HepG2 (cell line): ENCODE results near the gene SPATA46. TPM values are rescaled to one million over a fixed set of nuclear protein-coding genes. Genes with fewer than 3 reads are reported as not detected.

Source experiments
- ATAC-seq: fragments of 200-7000 bp; cut with Tn5 transposase; 3 replicates; pipeline ENCODE4 v1.9.1; 2020; ENCODE audit warnings: mild to moderate bottlenecking, moderate library complexity
- BruUV-seq: library from RNA; stranded (reverse); fragments of 400-500 nt; replicated peaks from 2 replicates; lab custom pipeline; 2021; lab: Mats Ljungman, UMichigan
- CTCF ChIA-PET: fragments of 300-600 bp; formaldehyde crosslinking; extraction: SDS; loops from one replicate; lab custom pipeline; 2021; ENCODE audit warnings: low total read pairs, inconsistent platforms, low intra/inter-chr PET ratio; lab: Yijun Ruan, JAX
- POLR2A ChIA-PET: fragments of 350-600 bp; sonication (Branson Sonifier 250); formaldehyde crosslinking; loops from one replicate; lab custom pipeline; 2020; ENCODE audit warnings: antibody characterized with exemption, inconsistent platforms; lab: Yijun Ruan, JAX
- DNase-seq: peaks from one replicate; pipeline ENCODE4 v3.0.0-alpha.2; 2015; ENCODE audit warnings: low spot score
- FAIRE-seq: peaks from 3 replicates; lab custom pipeline; 2011; peaks lifted over from hg19 to GRCh38; lab: Jason Lieb, UNC
- H2AFZ ChIP-seq: one replicate; pipeline ENCODE4 v1.6.1; 2011; ENCODE audit warnings: low read length, inconsistent platforms
- H3K27ac ChIP-seq: fragments of 300-600 bp; 3 replicates; pipeline ENCODE4 v1.8.0; 2011; ENCODE audit warnings: mixed run types, mild to moderate bottlenecking, mixed read lengths, low read length, inconsistent platforms; ENCODE audit not compliant: insufficient read depth; ENCODE audit errors: extremely low read length
- H3K27me3 ChIP-seq, 2 experiments: fragments of 200-600 bp in 1 of 2; 2 replicates in 1 of 2; 3 replicates in 1 of 2; pipeline versions ENCODE4 v1.6.0 to v1.8.0; 2011; ENCODE audit warnings: low read length in 2 of 2, mild to moderate bottlenecking in 2 of 2, moderate library complexity in 2 of 2, inconsistent platforms in 1 of 2; ENCODE audit not compliant: insufficient read depth in 2 of 2, control insufficient read depth in 1 of 2
- H3K36me3 ChIP-seq, 2 experiments: fragments of 200-600 bp in 1 of 2; replicated peaks in 1 of 2; 2 replicates in 1 of 2; 3 replicates in 1 of 2; pipeline versions ENCODE4 v1.5.1 to v1.8.0; 2011; ENCODE audit warnings: low read length in 2 of 2, inconsistent platforms in 1 of 2; ENCODE audit not compliant: insufficient read depth in 2 of 2, control insufficient read depth in 1 of 2
- H3K4me1 ChIP-seq: 2 replicates; pipeline ENCODE4 v1.5.1; 2012; ENCODE audit warnings: low read length, inconsistent platforms; ENCODE audit not compliant: insufficient read depth
- H3K4me2 ChIP-seq: 2 replicates; pipeline ENCODE4 v1.6.0; 2011; ENCODE audit warnings: low read depth, low read length, inconsistent platforms
- H3K4me3 ChIP-seq, 3 experiments: fragments of 200-600 bp in 1 of 3; sonication (generic), shearing (Covaris generic) in 1 of 3; replicated peaks in 1 of 3; 2 replicates each; pipeline ENCODE4 v1.5.1; 2011 to 2016; ENCODE audit warnings: low read length in 3 of 3, inconsistent platforms in 2 of 3, low read depth in 2 of 3, mild to moderate bottlenecking in 2 of 3, control low read depth in 1 of 3, mixed read lengths in 1 of 3; ENCODE audit not compliant: insufficient read depth in 1 of 3
- H3K79me2 ChIP-seq: one replicate; pipeline ENCODE4 v1.6.1; 2011; ENCODE audit warnings: low read length, inconsistent platforms; ENCODE audit not compliant: insufficient read depth
- H3K9ac ChIP-seq: 2 replicates; pipeline ENCODE4 v1.6.0; 2011; ENCODE audit warnings: mild to moderate bottlenecking, low read depth, low read length, inconsistent platforms; ENCODE audit not compliant: insufficient read depth
- H3K9me3 ChIP-seq: 2 replicates; pipeline ENCODE4 v1.5.1; 2012; ENCODE audit warnings: mild to moderate bottlenecking, low read length
- H4K20me1 ChIP-seq: 2 replicates; pipeline ENCODE4 v1.6.0; 2011; ENCODE audit warnings: inconsistent platforms, mild to moderate bottlenecking, low read length, moderate library complexity; ENCODE audit not compliant: insufficient read depth
- CEBPB ChIP-seq: IDR thresholded peaks from 2 replicates; pipeline ENCODE4 v1.6.1; 2011; ENCODE audit warnings: low read depth, low read length, improper control_type of control experiment, borderline replicate concordance
- CEBPG ChIP-seq: IDR thresholded peaks from 2 replicates; pipeline ENCODE4 v1.6.1; 2016
- RBM22 ChIP-seq: fragments of 200-400 bp; formaldehyde crosslinking; optimal IDR thresholded peaks from 2 replicates; pipeline ENCODE3; 2017; ENCODE audit warnings: mild to moderate bottlenecking, low read length, moderate library complexity
- SP4 ChIP-seq: sonication (generic); formaldehyde crosslinking; IDR thresholded peaks from 2 replicates; pipeline ENCODE4 v1.8.1; 2023; ENCODE audit warnings: mild to moderate bottlenecking, missing genetic modification reagents
- WGBS: methylation state at CpG from one replicate; pipeline ENCODE4 v1.1.6; 2017; ENCODE audit warnings: low lambda C conversion rate; 5-methylcytosine and 5-hydroxymethylcytosine counted together
- in situ Hi-C: cut with HindIII; loops from 2 replicates; pipeline ENCODE4 v1.10.0; 2017; ENCODE audit warnings: low pct_unique_long_range_greater_than_20kb; ENCODE audit not compliant: extremely low pct_ligation_motif_present
- intact Hi-C: fragments of 100-400 bp; cut with micrococcal nuclease; formaldehyde crosslinking; loops from one replicate; pipeline ENCODE4 v1.10.0; 2022; ENCODE audit not compliant: unreplicated experiment
- polyA plus RNA-seq, 8 experiments: library from polyadenylated mRNA; depleted of rRNA in 3 of 8; stranded (reverse) in 7 of 8; unstranded in 1 of 8; fragments of >200 nt; fragmentation: Illumina TruSeq in 4 of 8; extraction: Trizol in 4 of 8; gene quantifications; 2 replicates each; pipeline versions ENCODE4 v1.2.1 to v1.2.3, GENCODE V29; 2011 to 2016; ENCODE audit warnings: low read depth in 4 of 8, missing spikeins in 1 of 8, mixed read lengths in 1 of 8; ENCODE audit not compliant: insufficient read depth in 1 of 8
- total RNA-seq, 5 experiments: library from RNA; depleted of rRNA; stranded (reverse); fragments of >200 nt; fragmentation: Illumina TruSeq; extraction: Trizol; gene quantifications; 2 replicates each; pipeline ENCODE4 v1.2.3, GENCODE V29; 2016; ENCODE audit warnings: low read depth in 1 of 5

The SPATA46 gene
- total and polyA plus RNA-seq, 2 of the 13 experiments (the other 11 are each of a cell fraction or from before 2014, with no cell fraction given): not detected

GRCh38 chr1:162387226-162388082 is 10.8 kb upstream of the SPATA46 start:
- no peaks in the 10 kb centered on the region for H4K20me1 ChIP-seq
- FAIRE-seq (no peak), ATAC-seq (no peak), DNase-seq (no peak)
- no peak overlapping the region for H2AFZ ChIP-seq
- H3K9ac ChIP-seq: no peak overlapping the region
- in situ Hi-C loops: no loop called here
- no peak overlapping the region for H3K27ac ChIP-seq
- peaks cover 21% of the 10 kb centered on the region for H3K4me1 ChIP-seq
- H3K36me3 ChIP-seq: peaks cover 4 to 7% of the 10 kb centered on the region in 2 experiments; a peak in 4 of 5 replicates
- TF ChIP-seq SP4 (CRISPR knock-in tag) (no peak), RBM22 (peak; percentile 58)
- H3K79me2 ChIP-seq: no peaks in the 10 kb centered on the region
- 90% methylated on average over 19 of the region's 20 CpGs for WGBS
- ChIA-PET CTCF (no interaction called here), POLR2A (no interaction called here)
- no peaks in the 10 kb centered on the region for H3K27me3 ChIP-seq
- BruUV-seq: no TSS peak
- H3K4me2 ChIP-seq: no peak overlapping the region
- H3K9me3 ChIP-seq: no peaks in the 10 kb centered on the region
- H3K4me3 ChIP-seq: no peak overlapping the region
- intact Hi-C loops: no loop called here

- H3K27me3 ChIP-seq: no peaks in the 10 kb centered on the region
- POLR2A ChIA-PET: no interaction called here
- no peak overlapping the region for H3K27ac ChIP-seq
- peaks cover 4 to 7% of the 10 kb centered on the region in 2 experiments; a peak in 4 of 5 replicates for H3K36me3 ChIP-seq
- 77% methylated on average over 7 of the region's 8 CpGs for WGBS
- ATAC-seq: no peak
- no peak overlapping the region for H3K9ac ChIP-seq
- H3K4me3 ChIP-seq: no peak overlapping the region
- H3K9me3 ChIP-seq: no peaks in the 10 kb centered on the region
- DNase-seq: no peak
- no peak overlapping the region for H3K4me2 ChIP-seq
- TF ChIP-seq CEBPB: no peak
- no peak for TF ChIP-seq CEBPG (CRISPR knock-in tag)
- in situ Hi-C loops: no loop called here
- FAIRE-seq: no peak
- peaks cover 21% of the 10 kb centered on the region for H3K4me1 ChIP-seq
- CTCF ChIA-PET: no interaction called here
- H4K20me1 ChIP-seq: no peaks in the 10 kb centered on the region
- intact Hi-C loops: no loop called here
- no peak overlapping the region for H2AFZ ChIP-seq
- BruUV-seq: no TSS peak
- no peaks in the 10 kb centered on the region for H3K79me2 ChIP-seq
These were observed 9.9 kb upstream of the SPATA46 start for GRCh38 chr1:162386292-162387225.
